GM19351 (cell line): ENCODE data around the gene CAMK1.

Source experiments
- ATAC-seq: cut with Tn5 transposase; IDR thresholded peaks from one replicate; pipeline ENCODE4 v1.9.1; 2021; ENCODE audit warnings: mild to moderate bottlenecking, moderate library complexity; ENCODE audit not compliant: unreplicated experiment

The CAMK1 gene

DNA sequence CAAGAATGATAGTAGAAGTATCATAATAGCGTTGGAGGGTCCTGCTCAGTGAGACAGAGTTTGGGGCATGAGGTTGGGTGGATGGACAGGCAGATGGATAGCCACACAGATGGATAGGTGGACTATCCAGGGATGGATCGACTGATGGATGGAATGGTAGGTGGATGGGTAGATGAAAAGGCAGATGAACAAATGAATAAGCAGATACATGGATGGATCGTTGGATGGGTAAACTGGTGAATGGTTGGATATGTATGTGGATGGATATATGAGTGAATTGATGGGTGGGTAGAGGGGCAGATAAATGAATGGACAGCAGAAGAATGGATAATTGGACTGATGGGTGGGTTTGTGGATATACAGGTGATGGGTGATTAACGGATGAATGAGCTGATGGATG, 56.6 kb downstream of the CAMK1 start:
- no peak for ATAC-seq

DNA sequence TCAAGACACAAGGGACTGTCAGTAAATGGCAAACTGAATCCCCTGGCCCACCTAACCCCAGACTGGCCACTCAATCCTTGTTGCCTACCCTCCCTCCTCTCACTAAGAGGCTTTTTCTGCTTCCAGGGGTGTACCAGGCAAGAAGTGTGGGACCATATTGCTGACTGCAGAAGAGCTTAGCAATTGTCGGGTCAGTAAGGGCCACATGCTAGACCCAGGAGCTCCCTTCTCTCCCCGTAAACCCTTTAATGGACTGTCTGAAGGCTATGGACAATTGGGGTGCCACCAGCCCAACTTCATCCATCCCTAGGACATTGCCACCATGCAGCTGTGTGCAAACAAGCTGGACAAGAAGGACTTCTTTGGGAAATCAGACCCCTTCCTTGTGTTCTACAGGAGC, 57.3 kb downstream of the CAMK1 start:
- ATAC-seq: no peak

DNA sequence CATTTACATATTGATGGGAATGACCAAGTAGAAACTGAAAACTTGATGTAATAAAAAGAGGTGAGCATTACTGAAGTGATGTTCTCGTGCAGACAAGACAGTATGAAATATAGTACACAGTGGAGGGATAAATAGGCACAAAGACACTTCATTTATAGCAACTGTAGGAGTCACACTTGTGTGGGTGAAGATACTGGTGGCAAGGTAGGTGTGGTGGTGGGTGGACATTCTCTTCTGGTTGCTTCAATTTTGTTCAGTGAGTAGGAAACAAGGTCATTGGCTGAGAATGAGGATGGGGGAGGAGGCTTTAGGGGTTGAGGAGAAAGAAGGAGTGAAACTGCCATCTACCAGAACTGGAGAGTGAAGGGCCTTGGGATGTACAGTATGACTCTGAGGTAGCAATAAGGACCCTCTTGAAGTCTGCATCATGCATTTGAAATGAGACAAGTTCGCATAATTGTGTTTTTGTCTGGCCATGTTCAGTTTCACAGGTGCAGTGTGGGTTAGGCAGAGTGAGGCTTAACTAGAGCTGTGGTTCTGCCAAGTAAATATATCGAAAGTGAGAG, 59.5 kb downstream of the CAMK1 start:
- no peak for ATAC-seq
